Mucosa of descending colon (tissue), 3 donors: ENCODE results near the gene SHD. TPM values are rescaled to one million over a fixed set of nuclear protein-coding genes. Genes with fewer than 3 reads are reported as not detected.

Experiments used
- ATAC-seq: fragments of 200-7000 bp; cut with Tn5 transposase; one replicate; pipeline ENCODE4 v1.9.1; 2020; ENCODE audit warnings: mild to moderate bottlenecking, moderate library complexity
- DNase-seq, 3 donors: peaks; one replicate each; pipeline ENCODE4 v3.0.0-alpha.2; 2020
- H3K36me3 ChIP-seq: fragments of 200-600 bp; one replicate; pipeline ENCODE4 v1.8.0; 2021; ENCODE audit warnings: low read depth, mild to moderate bottlenecking
- H3K4me1 ChIP-seq: fragments of 200-600 bp; one replicate; pipeline ENCODE4 v1.8.0; 2021; ENCODE audit warnings: low read depth, mild to moderate bottlenecking
- H3K4me3 ChIP-seq: fragments of 200-600 bp; one replicate; pipeline ENCODE4 v1.8.0; 2021; ENCODE audit warnings: mild to moderate bottlenecking
- H3K9me3 ChIP-seq: fragments of 200-600 bp; one replicate; pipeline ENCODE4 v1.8.0; 2021; ENCODE audit warnings: mild to moderate bottlenecking
- intact Hi-C, 2 donors: fragments of 100-400 bp; cut with DNase I in 1 of 2; cut with micrococcal nuclease in 1 of 2; formaldehyde crosslinking; loops; one replicate each; pipeline versions ENCODE4 v1.11.0 to v1.11.1; 2022; cut with DNase I, micrococcal nuclease
- total RNA-seq, 3 donors: library from RNA; stranded (reverse); fragmentation: NEBNext Ultra II Directional in 2 of 3; extraction: Animal tissue kit (Norgen Biotek cat#: 25700) in 2 of 3; gene quantifications; one replicate each; pipeline versions ENCODE4 v1.2.1 to v1.2.4, GENCODE V29; 2021 to 2023
- TF ChIP-seq, protein P1 (sequence below): fragments of 200-600 bp; IDR thresholded peaks from one replicate; pipeline ENCODE4 v1.8.0; 2022; ENCODE audit warnings: antibody characterized with exemption, mild to moderate bottlenecking
- donor health status: DM: no; HTN: no; CAD: no; lungs with moderate emphysema.
- donor health status: DM: no; HTN: no; CAD: no.
- donor health status: DM: no; HTN: yes; CAD: no.

SHD gene
- total RNA-seq, 3 donors from 2014 or later: 4.6 to 27.8 (median 21.0) TPM

DNA sequence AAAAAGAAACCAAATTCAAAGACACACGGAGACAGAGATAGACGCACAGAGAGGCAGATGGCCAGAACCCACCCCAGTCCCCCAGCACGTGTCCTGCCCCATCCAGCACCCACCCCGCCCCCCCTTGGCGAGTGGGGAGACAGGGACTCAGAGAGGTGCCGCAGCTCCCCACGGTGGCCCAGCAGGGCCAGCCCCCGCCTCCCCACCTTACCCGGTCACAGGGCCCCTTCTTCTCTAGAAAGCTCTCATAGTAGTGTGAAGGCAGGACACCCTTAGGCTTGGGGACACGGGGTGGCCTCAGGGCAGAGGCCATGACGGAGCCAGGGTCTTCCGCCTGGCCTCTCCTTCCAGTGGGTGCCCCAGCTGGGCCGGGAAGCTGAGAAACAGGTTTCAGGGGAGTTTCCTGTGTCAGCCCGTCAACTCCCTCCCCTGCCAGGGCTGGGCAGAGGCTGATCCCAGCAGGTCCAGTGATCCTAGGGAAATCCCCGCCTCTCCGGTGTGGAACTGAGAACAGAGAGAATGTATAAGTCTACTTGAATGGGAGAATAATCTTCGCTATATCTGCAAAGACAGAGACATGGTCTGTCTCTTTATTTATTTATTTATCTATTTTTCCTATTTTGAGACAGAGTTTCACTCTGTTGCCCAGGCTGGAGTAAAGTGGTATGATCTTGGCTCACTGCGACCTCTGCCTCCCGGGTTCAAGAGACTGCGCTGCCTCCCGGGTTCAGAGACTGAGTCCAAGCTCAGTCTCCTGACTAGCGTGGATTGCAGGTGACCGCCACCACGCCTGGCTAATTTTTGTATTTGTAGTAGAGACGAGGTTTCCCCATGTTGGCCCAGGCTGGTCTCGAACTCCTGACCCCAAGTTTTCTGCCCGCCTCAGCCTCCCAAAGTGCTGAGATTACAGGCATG, 59.6 kb downstream of the SHD start, which contains the start of gene STAP2:
Gene STAP2, minus strand, starts transcription at position 387 of the 915 bp plus-strand sequence. Its CDS starts 74 bp downstream, at position 313.
- TF ChIP-seq, protein P1, sequence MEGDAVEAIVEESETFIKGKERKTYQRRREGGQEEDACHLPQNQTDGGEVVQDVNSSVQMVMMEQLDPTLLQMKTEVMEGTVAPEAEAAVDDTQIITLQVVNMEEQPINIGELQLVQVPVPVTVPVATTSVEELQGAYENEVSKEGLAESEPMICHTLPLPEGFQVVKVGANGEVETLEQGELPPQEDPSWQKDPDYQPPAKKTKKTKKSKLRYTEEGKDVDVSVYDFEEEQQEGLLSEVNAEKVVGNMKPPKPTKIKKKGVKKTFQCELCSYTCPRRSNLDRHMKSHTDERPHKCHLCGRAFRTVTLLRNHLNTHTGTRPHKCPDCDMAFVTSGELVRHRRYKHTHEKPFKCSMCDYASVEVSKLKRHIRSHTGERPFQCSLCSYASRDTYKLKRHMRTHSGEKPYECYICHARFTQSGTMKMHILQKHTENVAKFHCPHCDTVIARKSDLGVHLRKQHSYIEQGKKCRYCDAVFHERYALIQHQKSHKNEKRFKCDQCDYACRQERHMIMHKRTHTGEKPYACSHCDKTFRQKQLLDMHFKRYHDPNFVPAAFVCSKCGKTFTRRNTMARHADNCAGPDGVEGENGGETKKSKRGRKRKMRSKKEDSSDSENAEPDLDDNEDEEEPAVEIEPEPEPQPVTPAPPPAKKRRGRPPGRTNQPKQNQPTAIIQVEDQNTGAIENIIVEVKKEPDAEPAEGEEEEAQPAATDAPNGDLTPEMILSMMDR: no peak
- H3K4me3 ChIP-seq: peak within 1 kb of the TSS; percentile 25
- DNase-seq (peak; percentile 88), ATAC-seq (peak; percentile 53)
- H3K4me1 ChIP-seq: peaks cover 19% of the 10 kb centered on the region
- intact Hi-C loops: no loop called here
- H3K36me3 ChIP-seq: peaks cover 5% of the 10 kb centered on the region
- H3K9me3 ChIP-seq: no peaks in the 10 kb centered on the region

Other genes starting within 250 kb of the SHD start
- gene ZBTB7A, start 212.4 kb upstream of the SHD start, total RNA-seq: 100 to 1,000 TPM; 104 to 115 (median 112) TPM
- gene MAP2K2, start 155.1 kb upstream of the SHD start, total RNA-seq: 100 to 1,000 TPM; 173 to 221 (median 192) TPM
- gene CREB3L3, start 125.6 kb upstream of the SHD start, total RNA-seq: 1 to 10 TPM; 2.4 to 5.1 (median 3.4) TPM
- gene SIRT6, start 96.7 kb upstream of the SHD start, total RNA-seq: 100 to 1,000 TPM in 2 of 3 donors, 10 to 100 TPM in 1; 60.9 to 138 (median 118) TPM
- gene ANKRD24, start 96.6 kb upstream of the SHD start, total RNA-seq: 1 to 10 TPM in 2 of 3 donors, under 1 TPM in 1; 0.95 to 2.7 (median 1.3) TPM
- gene EBI3, start 49.7 kb upstream of the SHD start, total RNA-seq: 1 to 10 TPM; 1.1 to 5.4 (median 3.6) TPM
- gene YJU2, start 32.2 kb upstream of the SHD start, total RNA-seq: 10 to 100 TPM; 16.7 to 22.2 (median 20.0) TPM
- 1 to 10 TPM in 2 of 3 donors, under 1 TPM in 1; 0.46 to 1.3 (median 1.2) TPM for gene TMIGD2, start 23.1 kb downstream of the SHD start, total RNA-seq
- gene FSD1, start 25.3 kb downstream of the SHD start, total RNA-seq: 1 to 10 TPM in 1 of 3 donors, under 1 TPM in 2; 0.64 to 2.0 (median 0.84) TPM
- gene STAP2, start 59.6 kb downstream of the SHD start, total RNA-seq: 100 to 1,000 TPM in 2 of 3 donors, 10 to 100 TPM in 1; 91.4 to 330 (median 183) TPM
- 10 to 100 TPM; 43.8 to 82.8 (median 49.0) TPM for gene MPND, start 64.3 kb downstream of the SHD start, total RNA-seq
- 10 to 100 TPM; 31.7 to 54.9 (median 47.5) TPM for gene SH3GL1, start 121.3 kb downstream of the SHD start, total RNA-seq
- 10 to 100 TPM; 17.3 to 24.9 (median 18.1) TPM for gene CHAF1A, start 123.4 kb downstream of the SHD start, total RNA-seq
- gene UBXN6, start 178.5 kb downstream of the SHD start, total RNA-seq: 100 to 1,000 TPM in 1 of 3 donors, 10 to 100 TPM in 2; 79.1 to 104 (median 96.3) TPM
- 10 to 100 TPM; 35.6 to 49.2 (median 39.0) TPM for gene HDGFL2, start 193.0 kb downstream of the SHD start, total RNA-seq
- 10 to 100 TPM in 1 of 3 donors, 1 to 10 TPM in 2; 2.8 to 90.0 (median 3.4) TPM for gene PLIN4, start 239.2 kb downstream of the SHD start, total RNA-seq